Measurements from ENCODE around the gene NIF3L1.

Gene NIF3L1

DNA sequence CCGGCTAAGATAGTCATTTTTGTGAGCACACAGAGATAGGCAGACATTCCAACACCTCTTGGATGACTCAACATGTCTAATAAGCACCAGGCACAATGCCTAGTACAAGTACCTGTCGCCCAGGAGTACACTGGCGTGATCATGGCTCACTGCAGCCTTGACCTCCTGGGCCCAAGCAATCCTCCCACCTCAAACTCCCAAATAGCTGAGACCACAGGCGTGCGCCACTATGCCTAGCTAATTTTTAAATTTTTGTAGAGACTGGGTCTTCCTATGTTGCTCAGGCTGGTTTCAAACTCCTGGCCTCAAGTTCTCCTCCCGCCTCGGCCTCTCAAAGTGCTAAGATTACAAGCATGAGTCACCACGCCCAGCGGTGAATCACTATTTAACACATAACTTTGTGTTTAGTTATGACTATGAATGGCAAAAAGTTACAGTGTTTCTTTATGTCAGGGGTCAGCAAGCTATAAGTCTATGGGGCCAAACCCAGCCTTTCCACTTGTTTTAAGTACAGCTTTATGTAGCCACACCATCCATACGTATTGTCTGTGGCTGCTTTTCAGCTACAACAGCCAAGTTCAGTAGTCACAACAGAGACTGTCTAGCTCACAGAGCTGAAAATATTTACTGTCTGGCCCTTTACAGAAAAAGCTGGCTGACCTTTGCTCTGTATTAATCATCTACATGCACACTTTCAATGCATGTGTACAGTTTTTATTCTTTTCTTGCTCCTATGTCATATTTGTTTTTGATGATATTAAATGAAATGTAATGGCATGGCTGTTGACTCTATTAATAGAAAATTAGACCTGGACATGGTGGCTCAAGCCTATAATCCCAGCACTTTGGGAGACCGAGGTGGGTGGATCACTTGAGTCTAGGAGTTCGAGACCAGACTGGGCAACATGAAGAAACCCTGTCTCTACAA is 55.6 kb downstream of the NIF3L1 start:
- no peak overlapping the region for H3K9ac ChIP-seq
- no peak overlapping the region for H3K27ac ChIP-seq
- no peaks in the 10 kb centered on the region for H3K27me3 ChIP-seq (ENCODE audit: insufficient read depth, low read depth)
- TF ChIP-seq, protein P1, sequence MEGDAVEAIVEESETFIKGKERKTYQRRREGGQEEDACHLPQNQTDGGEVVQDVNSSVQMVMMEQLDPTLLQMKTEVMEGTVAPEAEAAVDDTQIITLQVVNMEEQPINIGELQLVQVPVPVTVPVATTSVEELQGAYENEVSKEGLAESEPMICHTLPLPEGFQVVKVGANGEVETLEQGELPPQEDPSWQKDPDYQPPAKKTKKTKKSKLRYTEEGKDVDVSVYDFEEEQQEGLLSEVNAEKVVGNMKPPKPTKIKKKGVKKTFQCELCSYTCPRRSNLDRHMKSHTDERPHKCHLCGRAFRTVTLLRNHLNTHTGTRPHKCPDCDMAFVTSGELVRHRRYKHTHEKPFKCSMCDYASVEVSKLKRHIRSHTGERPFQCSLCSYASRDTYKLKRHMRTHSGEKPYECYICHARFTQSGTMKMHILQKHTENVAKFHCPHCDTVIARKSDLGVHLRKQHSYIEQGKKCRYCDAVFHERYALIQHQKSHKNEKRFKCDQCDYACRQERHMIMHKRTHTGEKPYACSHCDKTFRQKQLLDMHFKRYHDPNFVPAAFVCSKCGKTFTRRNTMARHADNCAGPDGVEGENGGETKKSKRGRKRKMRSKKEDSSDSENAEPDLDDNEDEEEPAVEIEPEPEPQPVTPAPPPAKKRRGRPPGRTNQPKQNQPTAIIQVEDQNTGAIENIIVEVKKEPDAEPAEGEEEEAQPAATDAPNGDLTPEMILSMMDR (conservative IDR thresholded peaks at IDR 0.05; ENCODE audit: low read depth, low read length): no peak
- H4K20me1 ChIP-seq (ENCODE audit: insufficient read depth): no peaks in the 10 kb centered on the region
- H3K4me1 ChIP-seq (ENCODE audit: low read depth, poor library complexity, severe bottlenecking): no peaks in the 10 kb centered on the region
- no peak overlapping the region for H3K4me2 ChIP-seq
- no peaks in the 10 kb centered on the region for H3K79me2 ChIP-seq (ENCODE audit: insufficient read depth, low read depth)
- peaks cover 8% of the 10 kb centered on the region; the same call in 1 of the 2 replicates for H3K36me3 ChIP-seq (ENCODE audit: insufficient read depth)
- H2AFZ ChIP-seq (ENCODE audit: low read depth): no peak overlapping the region
- H3K4me3 ChIP-seq (IDR thresholded peaks at IDR 0.05; ENCODE audit: insufficient read depth, low read depth, low read length): no peak overlapping the region

DNA sequence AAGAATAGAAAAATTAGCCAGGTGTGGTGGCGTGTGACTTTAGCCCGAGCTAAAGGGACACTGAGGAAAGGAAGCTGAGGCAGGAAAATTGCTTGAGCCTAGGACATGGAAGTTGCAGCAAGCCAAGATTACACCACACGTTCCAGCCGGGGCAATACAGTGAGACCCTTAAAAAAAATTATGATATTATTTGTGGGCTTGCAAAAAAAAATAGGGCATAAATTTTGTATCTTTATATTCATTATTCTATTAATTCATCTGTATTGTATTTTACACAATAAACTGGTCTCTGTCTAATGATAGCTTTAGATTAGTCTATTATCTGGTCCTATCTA is 56.2 kb downstream of the NIF3L1 start:
- no peaks in the 10 kb centered on the region for H3K27me3 ChIP-seq (ENCODE audit: insufficient read depth, low read depth)
- no peak overlapping the region for H3K4me2 ChIP-seq
- H2AFZ ChIP-seq (ENCODE audit: low read depth): no peak overlapping the region
- TF ChIP-seq, protein P1 (conservative IDR thresholded peaks at IDR 0.05; ENCODE audit: low read depth, low read length): no peak
- H3K4me3 ChIP-seq (IDR thresholded peaks at IDR 0.05; ENCODE audit: insufficient read depth, low read depth, low read length): no peak overlapping the region
- no peak overlapping the region for H3K27ac ChIP-seq
- no peaks in the 10 kb centered on the region for H3K4me1 ChIP-seq (ENCODE audit: low read depth, poor library complexity, severe bottlenecking)
- H3K9ac ChIP-seq: no peak overlapping the region
- H3K36me3 ChIP-seq (ENCODE audit: insufficient read depth): peaks cover 8% of the 10 kb centered on the region; the same call in 1 of the 2 replicates
- no peaks in the 10 kb centered on the region for H3K79me2 ChIP-seq (ENCODE audit: insufficient read depth, low read depth)
- H4K20me1 ChIP-seq (ENCODE audit: insufficient read depth): no peaks in the 10 kb centered on the region

- Histone ChIP-seq H3K4me3 (IDR thresholded peaks at IDR 0.05; ENCODE audit: insufficient read depth, low read depth, low read length) (no peak overlapping the region), H3K79me2 (ENCODE audit: insufficient read depth, low read depth) (no peaks in the 10 kb centered on the region), H2AFZ (ENCODE audit: low read depth) (no peak overlapping the region), H3K9ac (no peak overlapping the region), H4K20me1 (ENCODE audit: insufficient read depth) (no peaks in the 10 kb centered on the region), H3K27ac (no peak overlapping the region), H3K4me2 (no peak overlapping the region), H3K36me3 (ENCODE audit: insufficient read depth) (no peaks in the 10 kb centered on the region; the same call in 1 of the 2 replicates), H3K27me3 (ENCODE audit: insufficient read depth, low read depth) (no peaks in the 10 kb centered on the region), H3K4me1 (ENCODE audit: low read depth, poor library complexity, severe bottlenecking) (no peaks in the 10 kb centered on the region)
- TF ChIP-seq, protein P1 (conservative IDR thresholded peaks at IDR 0.05; ENCODE audit: low read depth, low read length): no peak
Observed at GRCh38 chr2:200950378-200950777, 61.2 kb downstream of the NIF3L1 start.

Measured in KMS-11 (cell line).